OCI-LY7 (cell line): ENCODE data around the gene ANKLE1. TPM values are rescaled to one million over a fixed set of nuclear protein-coding genes. Genes with fewer than 3 reads are reported as not detected.

ENCODE experiments used
- BruUV-seq: library from RNA; stranded (reverse); fragments of 400-500 nt; replicated peaks from 2 replicates; lab custom pipeline; 2021; lab: Mats Ljungman, UMichigan
- CTCF ChIA-PET: fragments of 300-600 bp; sonication (Branson Sonifier 250); formaldehyde crosslinking; loops from one replicate; lab custom pipeline; 2022; ENCODE audit warnings: antibody characterized with exemption; ENCODE audit not compliant: unreplicated experiment; lab: Charles Lee
- POLR2A ChIA-PET: fragments of 300-600 bp; sonication (Branson Sonifier 250); formaldehyde crosslinking; loops from one replicate; lab custom pipeline; 2022; ENCODE audit warnings: antibody characterized with exemption; lab: Charles Lee
- DNase-seq: peaks from one replicate; pipeline ENCODE4 v3.0.0-alpha.2; 2015; ENCODE audit warnings: low spot score
- H2AFZ ChIP-seq: fragments of 200-600 bp; sonication (generic), shearing (Covaris generic); 2 replicates; pipeline ENCODE4 v1.6.1; 2014; ENCODE audit warnings: mild to moderate bottlenecking, antibody characterized with exemption, low read length, moderate library complexity
- H3K27ac ChIP-seq: fragments of 200-600 bp; sonication (generic); 2 replicates; pipeline ENCODE4 v1.5.1; 2014; ENCODE audit warnings: mixed run types, low read depth, mild to moderate bottlenecking, moderate library complexity, low read length, inconsistent platforms; ENCODE audit not compliant: poor library complexity, severe bottlenecking
- H3K36me3 ChIP-seq: fragments of 200-600 bp; sonication (generic); 2 replicates; pipeline ENCODE4 v1.6.1; 2014; ENCODE audit warnings: mild to moderate bottlenecking, antibody characterized with exemption, low read length, moderate library complexity, mixed read lengths; ENCODE audit not compliant: insufficient read depth
- H3K4me1 ChIP-seq: fragments of 200-600 bp; sonication (generic); 2 replicates; pipeline ENCODE4 v1.5.1; 2014; ENCODE audit warnings: mild to moderate bottlenecking, low read length; ENCODE audit not compliant: insufficient read depth, poor library complexity, severe bottlenecking
- H3K4me2 ChIP-seq: fragments of 200-600 bp; sonication (generic); 2 replicates; pipeline ENCODE4 v1.6.1; 2014; ENCODE audit warnings: mild to moderate bottlenecking, low read length
- H3K4me3 ChIP-seq: fragments of 200-600 bp; sonication (generic); 2 replicates; pipeline ENCODE4 v1.5.1; 2014; ENCODE audit warnings: mild to moderate bottlenecking, low read depth, low read length; ENCODE audit not compliant: poor library complexity, severe bottlenecking
- H3K79me2 ChIP-seq: fragments of 200-600 bp; sonication (generic); 2 replicates; pipeline ENCODE4 v1.6.1; 2016; ENCODE audit warnings: low read depth, mild to moderate bottlenecking, low read length, moderate library complexity, mixed read lengths; ENCODE audit not compliant: insufficient read depth
- H3K9me2 ChIP-seq: fragments of 200-600 bp; sonication (generic); 2 replicates; pipeline ENCODE4 v1.6.1; 2016; ENCODE audit warnings: mild to moderate bottlenecking, low read length, mixed read lengths; ENCODE audit not compliant: insufficient read depth
- H3K9me3 ChIP-seq: fragments of 200-600 bp; sonication (generic); 2 replicates; pipeline ENCODE4 v1.6.1; 2014; ENCODE audit warnings: mild to moderate bottlenecking, mixed run types, low read length, mixed read lengths
- H4K20me1 ChIP-seq: fragments of 200-600 bp; sonication (generic); 2 replicates; pipeline ENCODE4 v1.6.1; 2014; ENCODE audit warnings: mild to moderate bottlenecking, antibody characterized with exemption, low read length, moderate library complexity, mixed read lengths; ENCODE audit not compliant: insufficient read depth
- CTCF ChIP-seq: fragments of 200-600 bp; sonication (generic); conservative IDR thresholded peaks from 2 replicates; pipeline ENCODE4 v1.5.1; 2014; ENCODE audit warnings: mild to moderate bottlenecking, antibody characterized with exemption, low read length, moderate library complexity, mixed read lengths
- EZH2phosphoT487 ChIP-seq: fragments of 200-600 bp; sonication (generic); IDR thresholded peaks from 2 replicates; pipeline ENCODE4 v1.6.1; 2018; ENCODE audit warnings: low read depth, borderline replicate concordance, mild to moderate bottlenecking, mixed run types, antibody characterized with exemption, low read length, moderate library complexity, mixed read lengths
- intact Hi-C: fragments of 100-400 bp; cut with micrococcal nuclease; formaldehyde crosslinking; loops from one replicate; pipeline ENCODE4 v1.10.0; 2022; ENCODE audit not compliant: unreplicated experiment
- total RNA-seq, 2 experiments: library from RNA; depleted of rRNA in 1 of 2; stranded (reverse); fragments of >200 nt in 1 of 2; shearing (Covaris generic) in 1 of 2; gene quantifications; 2 replicates each; pipeline ENCODE4 v1.2.3, GENCODE V29; 2014 to 2022

ANKLE1 gene
- total RNA-seq, 2 experiments from 2014 or later: 45.1 to 59.4 TPM

- Histone ChIP-seq H3K4me3 (no peak overlapping the region), H3K9me3 (no peaks in the 10 kb centered on the region), H2AFZ (no peak overlapping the region), H4K20me1 (no peaks in the 10 kb centered on the region), H3K36me3 (peaks cover 9% of the 10 kb centered on the region; the same call in 1 of the 2 replicates), H3K79me2 (peaks cover 23% of the 10 kb centered on the region; the same call in 1 of the 2 replicates), H3K27ac (no peak overlapping the region), H3K4me1 (peaks cover 39% of the 10 kb centered on the region), H3K4me2 (no peak overlapping the region), H3K9me2 (no peaks in the 10 kb centered on the region)
- CTCF ChIA-PET: no interaction called here
- BruUV-seq: no TSS peak
- TF ChIP-seq EZH2phosphoT487 (no peak), CTCF (no peak)
- intact Hi-C loops: loop anchor here (10.0 kb wide), 1 partner anchor 346 kb away; no protein-coding TSS in a partner anchor
- DNase-seq: no peak
- POLR2A ChIA-PET: interaction anchor here (0.6 to 1.4 kb wide), 2 partner anchors 164 to 389 kb away, joined by 3 read pairs; no protein-coding TSS in a partner anchor
Observed at GRCh38 chr19:17240826-17241399, 40.8 kb upstream of the ANKLE1 start.

DNA sequence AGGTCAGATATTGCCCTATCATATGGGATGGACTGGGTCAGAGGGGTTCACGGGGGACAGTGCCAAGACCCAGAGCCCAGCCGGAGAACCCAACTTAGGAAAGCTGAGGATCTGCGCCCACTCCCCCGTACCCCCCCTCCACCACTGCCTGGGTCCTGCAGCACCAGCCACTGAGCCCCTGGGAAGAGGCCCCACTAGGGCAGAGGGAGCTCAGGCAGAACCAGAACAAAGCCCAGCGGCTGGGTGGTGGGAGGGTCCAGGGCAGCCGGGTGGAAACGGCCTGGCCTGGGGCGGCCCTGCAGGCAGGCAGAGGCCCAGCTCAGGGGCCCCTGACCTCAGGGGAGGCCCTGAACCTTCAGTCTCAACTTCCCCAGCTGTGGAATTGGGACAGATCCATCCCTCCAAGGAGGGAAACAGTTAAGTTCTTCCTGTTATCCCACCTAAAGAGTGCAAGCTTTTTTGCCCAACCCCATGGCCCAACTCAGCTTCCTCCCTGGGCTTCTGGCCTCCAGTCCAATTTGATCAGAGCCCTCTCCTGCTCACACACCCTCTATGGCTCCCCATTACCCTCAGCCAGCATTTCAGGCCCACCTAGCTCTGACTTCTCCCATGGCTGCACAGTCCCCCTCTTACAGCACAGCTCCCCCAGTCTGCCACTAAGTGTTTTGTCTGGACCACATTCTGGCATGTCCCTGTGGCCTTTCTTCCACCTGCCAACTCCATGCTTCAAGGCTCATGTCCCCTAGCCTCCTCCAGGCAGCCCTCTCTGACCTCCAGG lies 39.1 kb upstream of the ANKLE1 start:
- intact Hi-C loops: loop anchor here (1.0 to 10.0 kb wide), 2 partner anchors 16 to 348 kb away; partner anchors contain the start of gene OCEL1
- BruUV-seq: no TSS peak
- H3K79me2 ChIP-seq: peaks cover 23% of the 10 kb centered on the region; the same call in 1 of the 2 replicates
- no peaks in the 10 kb centered on the region for H3K9me2 ChIP-seq
- H3K36me3 ChIP-seq: peaks cover 9% of the 10 kb centered on the region; the same call in 1 of the 2 replicates
- CTCF ChIA-PET: no interaction called here
- H2AFZ ChIP-seq: no peak overlapping the region
- H3K4me1 ChIP-seq: peaks cover 43% of the 10 kb centered on the region
- no peak for TF ChIP-seq EZH2phosphoT487
- no peak for TF ChIP-seq CTCF
- H3K4me2 ChIP-seq: peak overlapping the region; percentile 81
- H4K20me1 ChIP-seq: no peaks in the 10 kb centered on the region
- no peaks in the 10 kb centered on the region for H3K9me3 ChIP-seq
- peak overlapping the region; percentile 74 for H3K4me3 ChIP-seq
- H3K27ac ChIP-seq: peak overlapping the region; percentile 53
- POLR2A ChIA-PET: interaction anchor here (1.5 to 1.7 kb wide), 2 partner anchors 22 to 24 kb away, joined by 6 to 7 read pairs; partner anchors contain the start of genes BABAM1 and USHBP1
- DNase-seq: peak; percentile 46
